Activated naive CD8-positive, alpha-beta T cell treated with anti-CD3 and anti-CD28 coated beads, Interleukin-2, amount 50 U/mL, for 24 hours (primary cell): ENCODE data around the gene PROX2.

ENCODE experiments used
- ATAC-seq: fragments of 150-1000 bp; cut with Tn5 transposase; one replicate; pipeline ENCODE4 v1.10.0; 2021
- DNase-seq: peaks from one replicate; pipeline ENCODE4 v3.0.0; 2021
- H3K27ac Mint-ChIP-seq: one replicate; pipeline ENCODE4 v1.8.0; 2021; ENCODE audit warnings: mild to moderate bottlenecking, mixed read lengths
- H3K27me3 Mint-ChIP-seq: one replicate; pipeline ENCODE4 v1.8.0; 2021; ENCODE audit warnings: mixed read lengths
- H3K36me3 Mint-ChIP-seq: one replicate; pipeline ENCODE4 v1.8.0; 2021; ENCODE audit warnings: low read depth, mixed read lengths
- H3K4me1 Mint-ChIP-seq: one replicate; pipeline ENCODE4 v1.8.0; 2021; ENCODE audit warnings: mixed read lengths
- H3K4me3 Mint-ChIP-seq: one replicate; pipeline ENCODE4 v1.8.0; 2021; ENCODE audit warnings: mild to moderate bottlenecking, moderate library complexity, mixed read lengths
- H3K9me3 Mint-ChIP-seq: one replicate; pipeline ENCODE4 v1.8.0; 2021; ENCODE audit warnings: mixed read lengths

PROX2 gene

GRCh38 chr14:74879427-74880182, 3.7 kb upstream of the PROX2 start:
- DNase-seq (no peak), ATAC-seq (no peak)
- H3K9me3 Mint-ChIP-seq, result no peaks in the 10 kb centered on the region
- H3K27ac Mint-ChIP-seq, result peak overlapping the region; percentile 79
- no peak overlapping the region for H3K4me3 Mint-ChIP-seq
- peaks cover 16% of the 10 kb centered on the region for H3K36me3 Mint-ChIP-seq
- H3K4me1 Mint-ChIP-seq, result peaks cover 62% of the 10 kb centered on the region
- H3K27me3 Mint-ChIP-seq, result no peaks in the 10 kb centered on the region

DNA sequence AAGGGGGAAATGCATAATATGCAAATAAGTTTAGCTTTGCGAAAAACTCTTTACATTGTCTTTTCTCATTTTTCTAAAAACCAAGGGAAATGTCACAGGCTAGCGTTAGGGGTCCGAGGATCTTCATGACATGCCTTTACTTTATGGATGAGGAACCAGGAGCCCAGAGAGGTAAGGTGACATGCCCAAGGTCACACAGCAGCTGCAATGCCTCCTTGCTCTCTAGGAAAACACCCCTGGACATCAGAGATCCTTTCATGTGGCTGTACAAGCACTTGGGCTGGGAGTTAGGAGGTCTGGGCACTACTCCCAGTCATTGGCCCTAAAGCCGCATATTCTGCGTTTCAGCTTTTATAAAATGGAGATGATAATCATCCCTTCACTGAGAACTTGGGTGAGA, 741 bp downstream of the PROX2 start:
- H3K9me3 Mint-ChIP-seq, result no peaks in the 10 kb centered on the region
- H3K27ac Mint-ChIP-seq, result peak overlapping the region; percentile 14
- peak overlapping the region; percentile 34 for H3K4me3 Mint-ChIP-seq
- H3K4me1 Mint-ChIP-seq, result peaks cover 30% of the 10 kb centered on the region
- no peak for ATAC-seq
- no peaks in the 10 kb centered on the region for H3K36me3 Mint-ChIP-seq
- H3K27me3 Mint-ChIP-seq, result no peaks in the 10 kb centered on the region
- DNase-seq, result no peak

- H3K27ac Mint-ChIP-seq, result no peak overlapping the region
- peaks cover 35% of the 10 kb centered on the region for H3K4me1 Mint-ChIP-seq
- no peak for ATAC-seq
Measured at GRCh38 chr14:74871819-74872218, 4.1 kb downstream of the PROX2 start.

GRCh38 chr14:74868739-74869138, 7.2 kb downstream of the PROX2 start:
- Mint-ChIP-seq H3K4me3 (no peak overlapping the region), H3K9me3 (no peaks in the 10 kb centered on the region), H3K4me1 (peaks cover 25% of the 10 kb centered on the region), H3K27me3 (no peaks in the 10 kb centered on the region), H3K36me3 (no peaks in the 10 kb centered on the region), H3K27ac (peak overlapping the region; percentile 49)
- no peak for ATAC-seq
- DNase-seq, result no peak

More at GRCh38 chr14:74871819-74872218, 4.1 kb downstream of the PROX2 start:
- Mint-ChIP-seq H3K36me3 (no peaks in the 10 kb centered on the region), H3K4me3 (no peak overlapping the region), H3K27me3 (no peaks in the 10 kb centered on the region), H3K9me3 (no peaks in the 10 kb centered on the region)
- DNase-seq, result no peak

DNA sequence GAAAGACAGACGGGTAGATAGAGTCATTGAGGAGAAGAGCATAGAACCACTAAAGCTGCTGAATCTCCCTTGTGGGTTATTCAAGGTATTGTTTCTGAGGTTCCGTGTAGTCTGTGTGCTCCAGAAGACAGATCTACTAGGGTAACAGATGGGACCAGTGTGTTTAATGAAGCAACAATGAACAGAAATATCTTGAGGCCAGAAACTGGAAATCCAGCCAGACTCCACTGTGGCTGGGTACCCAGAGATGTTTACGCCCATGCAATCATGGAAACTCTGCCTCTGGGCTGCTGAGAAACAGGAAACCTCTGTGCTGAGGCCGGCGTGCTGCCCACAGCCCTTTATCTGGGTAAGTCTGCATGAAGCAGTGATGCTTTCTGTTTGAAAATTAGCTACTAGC, 8.3 kb downstream of the PROX2 start:
- peak overlapping the region; percentile 53 for H3K27ac Mint-ChIP-seq
- DNase-seq (peak; percentile 61), ATAC-seq (peak; percentile 99)
- no peaks in the 10 kb centered on the region for H3K36me3 Mint-ChIP-seq
- H3K4me1 Mint-ChIP-seq, result peaks cover 24% of the 10 kb centered on the region
- H3K27me3 Mint-ChIP-seq, result no peaks in the 10 kb centered on the region
- H3K9me3 Mint-ChIP-seq, result no peaks in the 10 kb centered on the region
- peak overlapping the region; percentile 25 for H3K4me3 Mint-ChIP-seq

GRCh38 chr14:74866708-74867389, 9.1 kb downstream of the PROX2 start:
- H3K27ac Mint-ChIP-seq, result peak overlapping the region; percentile 57
- H3K4me3 Mint-ChIP-seq, result peak overlapping the region; percentile 25
- no peaks in the 10 kb centered on the region for H3K27me3 Mint-ChIP-seq
- no peaks in the 10 kb centered on the region for H3K9me3 Mint-ChIP-seq
- H3K4me1 Mint-ChIP-seq, result peaks cover 24% of the 10 kb centered on the region
- ATAC-seq (no peak), DNase-seq (no peak)
- no peaks in the 10 kb centered on the region for H3K36me3 Mint-ChIP-seq

DNA sequence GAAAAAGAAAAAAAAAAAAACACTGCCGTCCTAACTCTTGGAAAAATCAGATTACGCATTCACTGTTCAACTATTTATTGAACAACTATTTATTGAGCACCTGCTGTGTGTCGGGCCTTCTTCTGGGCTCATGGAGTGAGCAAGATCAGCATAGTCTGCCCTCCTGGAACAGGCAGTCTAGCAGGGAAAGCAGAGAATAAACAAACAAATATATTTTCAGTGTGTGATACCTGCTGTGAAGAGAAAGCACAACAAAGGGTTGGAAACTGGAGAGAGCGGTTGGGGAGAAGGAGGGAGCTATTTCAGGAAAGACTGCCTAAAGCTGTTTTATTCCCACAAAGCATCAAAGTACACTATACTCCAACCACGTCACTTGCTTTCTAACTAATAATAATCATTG, 10.8 kb downstream of the PROX2 start:
- Mint-ChIP-seq H3K36me3 (no peaks in the 10 kb centered on the region), H3K27me3 (no peaks in the 10 kb centered on the region), H3K4me1 (peaks cover 26% of the 10 kb centered on the region), H3K9me3 (no peaks in the 10 kb centered on the region), H3K4me3 (no peak overlapping the region), H3K27ac (no peak overlapping the region)
- no peak for DNase-seq
- ATAC-seq, result no peak

GRCh38 chr14:74864198-74864597, 11.7 kb downstream of the PROX2 start:
- Mint-ChIP-seq H3K4me1 (peaks cover 26% of the 10 kb centered on the region), H3K9me3 (no peaks in the 10 kb centered on the region), H3K36me3 (no peaks in the 10 kb centered on the region), H3K27me3 (no peaks in the 10 kb centered on the region), H3K27ac (no peak overlapping the region), H3K4me3 (no peak overlapping the region)
- ATAC-seq, result no peak
- no peak for DNase-seq

DNA sequence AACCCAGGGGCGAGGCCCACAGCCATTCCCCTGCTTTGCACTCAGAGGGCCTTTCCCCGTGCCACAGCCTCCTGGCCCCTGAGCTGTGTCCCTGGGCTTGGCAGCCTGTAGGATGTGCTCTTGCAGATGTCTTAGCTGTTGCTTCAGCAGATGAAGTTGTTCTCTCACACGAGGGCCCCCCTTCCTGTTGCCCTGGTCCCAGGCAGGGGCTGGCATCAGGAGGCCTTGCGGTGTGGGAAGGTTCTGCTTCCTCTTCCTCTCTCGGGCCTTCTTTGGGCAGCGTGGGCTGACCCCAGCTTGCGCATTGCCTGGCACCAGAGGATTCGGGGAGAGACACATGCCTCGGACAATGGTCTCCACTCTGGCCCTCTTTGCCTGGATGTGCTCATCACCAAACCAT, 12.7 kb downstream of the PROX2 start:
- Mint-ChIP-seq H3K36me3 (no peaks in the 10 kb centered on the region), H3K9me3 (no peaks in the 10 kb centered on the region), H3K27me3 (no peaks in the 10 kb centered on the region), H3K27ac (no peak overlapping the region), H3K4me3 (no peak overlapping the region), H3K4me1 (peaks cover 22% of the 10 kb centered on the region)
- ATAC-seq, result no peak
- DNase-seq, result no peak

DNA sequence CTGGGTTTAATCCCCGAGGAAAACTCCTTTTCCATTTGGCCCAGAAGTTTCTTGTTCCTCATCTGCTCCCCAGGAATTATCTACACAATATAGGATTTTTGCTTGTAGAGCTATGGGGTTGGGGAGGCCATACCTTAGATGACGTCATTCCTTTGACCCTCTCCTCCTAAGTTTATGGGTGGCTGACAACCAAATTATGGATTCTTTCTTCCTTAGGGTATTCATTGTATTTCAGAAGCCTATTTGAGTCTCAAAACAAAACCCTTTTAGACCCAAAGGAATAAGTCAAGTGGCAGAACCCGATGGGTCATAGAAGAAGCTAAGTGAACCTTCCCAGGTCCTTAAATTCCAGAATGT, 14.2 kb downstream of the PROX2 start:
- Mint-ChIP-seq H3K36me3 (no peaks in the 10 kb centered on the region), H3K9me3 (no peaks in the 10 kb centered on the region), H3K4me3 (no peak overlapping the region), H3K27ac (no peak overlapping the region), H3K4me1 (peaks cover 7% of the 10 kb centered on the region), H3K27me3 (no peaks in the 10 kb centered on the region)
- ATAC-seq, result no peak
- DNase-seq, result no peak

- Mint-ChIP-seq H3K27me3 (no peaks in the 10 kb centered on the region), H3K36me3 (no peaks in the 10 kb centered on the region), H3K27ac (no peak overlapping the region), H3K4me1 (peaks cover 2% of the 10 kb centered on the region), H3K9me3 (no peaks in the 10 kb centered on the region), H3K4me3 (no peak overlapping the region)
- peak; percentile 87 for ATAC-seq
- peak; percentile 95 for DNase-seq
Measured at GRCh38 chr14:74860899-74861733, 14.8 kb downstream of the PROX2 start.

- H3K36me3 Mint-ChIP-seq, result no peaks in the 10 kb centered on the region
- DNase-seq (no peak), ATAC-seq (no peak)
- no peaks in the 10 kb centered on the region for H3K27me3 Mint-ChIP-seq
- no peaks in the 10 kb centered on the region for H3K9me3 Mint-ChIP-seq
- no peak overlapping the region for H3K4me3 Mint-ChIP-seq
- no peak overlapping the region for H3K27ac Mint-ChIP-seq
- peaks cover 6% of the 10 kb centered on the region for H3K4me1 Mint-ChIP-seq
Measured at GRCh38 chr14:74859757-74860552, 16.0 kb downstream of the PROX2 start.

GRCh38 chr14:74858022-74858421, 17.9 kb downstream of the PROX2 start:
- Mint-ChIP-seq H3K9me3 (no peaks in the 10 kb centered on the region), H3K27me3 (no peaks in the 10 kb centered on the region), H3K36me3 (no peaks in the 10 kb centered on the region), H3K4me1 (peaks cover 17% of the 10 kb centered on the region), H3K27ac (no peak overlapping the region), H3K4me3 (no peak overlapping the region)
- ATAC-seq (no peak), DNase-seq (no peak)

GRCh38 chr14:74856366-74856765, 19.6 kb downstream of the PROX2 start:
- ATAC-seq (no peak), DNase-seq (no peak)
- Mint-ChIP-seq H3K27me3 (no peaks in the 10 kb centered on the region), H3K4me1 (peaks cover 22% of the 10 kb centered on the region), H3K9me3 (no peaks in the 10 kb centered on the region), H3K4me3 (no peak overlapping the region), H3K27ac (no peak overlapping the region), H3K36me3 (no peaks in the 10 kb centered on the region)
